IMR-90 (cell line): Measurements from ENCODE around the gene CD276. TPM values are rescaled to one million over a fixed set of nuclear protein-coding genes. Genes with fewer than 3 reads are reported as not detected.
A peak's percentile ranks its signal among the peaks of the same experiment; 100 is the strongest.

ENCODE experiments used
- ATAC-seq: fragments of 200-7000 bp; cut with Tn5 transposase; 2 replicates; pipeline ENCODE4 v1.9.1; 2020; ENCODE audit warnings: low read depth, mild to moderate bottlenecking, moderate library complexity
- BruUV-seq: library from RNA; stranded (reverse); fragments of 400-500 nt; replicated peaks from 2 replicates; lab custom pipeline; 2021; lab: Mats Ljungman, UMichigan
- CTCF ChIA-PET: fragments of 300-600 bp; formaldehyde crosslinking; extraction: SDS; loops from one replicate; lab custom pipeline; 2021; ENCODE audit warnings: antibody characterized with exemption; lab: Yijun Ruan, JAX
- POLR2A ChIA-PET: fragments of 300-600 bp; sonication (Branson Sonifier 250); formaldehyde crosslinking; loops from one replicate; lab custom pipeline; 2022; ENCODE audit warnings: antibody characterized with exemption; ENCODE audit not compliant: unreplicated experiment; lab: Charles Lee
- DNase-seq: peaks from one replicate; pipeline ENCODE4 v3.0.0; 2013
- H2AFZ ChIP-seq: replicated peaks from 2 replicates; pipeline ENCODE3; 2013; ENCODE audit warnings: low read length, mild to moderate bottlenecking; ENCODE audit not compliant: poor library complexity
- H2AK5ac ChIP-seq: 2 replicates; pipeline ENCODE4 v1.6.1; 2013; ENCODE audit warnings: low read depth, low read length, inconsistent platforms
- H2AK9ac ChIP-seq: replicated peaks from 2 replicates; pipeline ENCODE3; 2013; ENCODE audit warnings: mild to moderate bottlenecking, low read depth, low read length, moderate library complexity; ENCODE audit not compliant: poor library complexity
- H2BK120ac ChIP-seq: 2 replicates; pipeline ENCODE4 v1.6.1; 2013; ENCODE audit warnings: low read depth, low read length, inconsistent platforms
- H2BK15ac ChIP-seq: 3 replicates; pipeline ENCODE4 v1.6.1; 2013; ENCODE audit warnings: low read depth, low read length, inconsistent platforms
- H2BK20ac ChIP-seq: 2 replicates; pipeline ENCODE4 v1.6.1; 2013; ENCODE audit warnings: low read depth, mild to moderate bottlenecking, inconsistent platforms, low read length, moderate library complexity
- H2BK5ac ChIP-seq: 2 replicates; pipeline ENCODE4 v1.6.1; 2013; ENCODE audit warnings: mild to moderate bottlenecking, low read depth, low read length, inconsistent platforms; ENCODE audit not compliant: poor library complexity, severe bottlenecking
- H3K14ac ChIP-seq: replicated peaks from 2 replicates; pipeline ENCODE4 v1.6.1; 2013; ENCODE audit warnings: low read depth, low read length, inconsistent platforms
- H3K18ac ChIP-seq: 2 replicates; pipeline ENCODE4 v1.6.1; 2013; ENCODE audit warnings: low read depth, low read length, control low read depth
- H3K23ac ChIP-seq: 2 replicates; pipeline ENCODE4 v1.6.1; 2013; ENCODE audit warnings: low read depth, low read length, inconsistent platforms
- H3K27ac ChIP-seq: 2 replicates; pipeline ENCODE4 v1.5.1; 2013; ENCODE audit warnings: mild to moderate bottlenecking, control low read depth, low read length; ENCODE audit not compliant: insufficient read depth
- H3K27me3 ChIP-seq: 2 replicates; pipeline ENCODE4 v1.6.1; 2013; ENCODE audit warnings: low read length; ENCODE audit not compliant: control insufficient read depth, insufficient read depth
- H3K36me3 ChIP-seq: 2 replicates; pipeline ENCODE4 v1.6.1; 2013; ENCODE audit warnings: low read length, mixed read lengths; ENCODE audit not compliant: control insufficient read depth, insufficient read depth
- H3K4ac ChIP-seq: 2 replicates; pipeline ENCODE4 v1.6.1; 2013; ENCODE audit warnings: low read depth, low read length, inconsistent platforms
- H3K4me1 ChIP-seq: 2 replicates; pipeline ENCODE4 v1.6.1; 2013; ENCODE audit warnings: low read length, mixed read lengths; ENCODE audit not compliant: control insufficient read depth, insufficient read depth
- H3K4me2 ChIP-seq: 2 replicates; pipeline ENCODE4 v1.6.1; 2013; ENCODE audit warnings: low read depth, mild to moderate bottlenecking, control low read depth, low read length, moderate library complexity
- H3K4me3 ChIP-seq: 2 replicates; pipeline ENCODE4 v1.5.1; 2013; ENCODE audit warnings: low read depth, mild to moderate bottlenecking, control low read depth, low read length, moderate library complexity; ENCODE audit not compliant: insufficient read depth
- H3K56ac ChIP-seq: 2 replicates; pipeline ENCODE4 v1.6.1; 2013; ENCODE audit warnings: low read length, inconsistent platforms; ENCODE audit not compliant: insufficient read depth; ENCODE audit errors: extremely low read depth
- H3K79me1 ChIP-seq, 2 experiments: 2 replicates each; pipeline ENCODE4 v1.6.1; 2013; ENCODE audit warnings: low read length in 2 of 2, inconsistent platforms in 1 of 2, low read depth in 1 of 2
- H3K9ac ChIP-seq: 2 replicates; pipeline ENCODE4 v1.6.1; 2013; ENCODE audit warnings: low read depth, low read length, control low read depth
- H3K9me1 ChIP-seq: 2 replicates; pipeline ENCODE4 v1.6.1; 2013; ENCODE audit warnings: low read length, inconsistent platforms; ENCODE audit not compliant: insufficient read depth
- H3K9me3 ChIP-seq: 2 replicates; pipeline ENCODE4 v1.6.1; 2013; ENCODE audit warnings: low read length; ENCODE audit not compliant: control insufficient read depth, insufficient read depth
- H4K20me1 ChIP-seq: 2 replicates; pipeline ENCODE4 v1.6.1; 2013; ENCODE audit warnings: low read length, inconsistent platforms; ENCODE audit not compliant: insufficient read depth
- H4K5ac ChIP-seq: 2 replicates; pipeline ENCODE4 v1.6.1; 2013; ENCODE audit warnings: mild to moderate bottlenecking, low read depth, low read length, control low read depth
- H4K8ac ChIP-seq, 2 experiments: 2 replicates each; pipeline ENCODE4 v1.6.1; 2013; ENCODE audit warnings: low read depth in 2 of 2, low read length in 2 of 2, control low read depth in 1 of 2, inconsistent platforms in 1 of 2
- H4K91ac ChIP-seq: 2 replicates; pipeline ENCODE4 v1.6.1; 2013; ENCODE audit warnings: low read depth, low read length, inconsistent platforms; ENCODE audit not compliant: insufficient read depth
- BHLHE40 ChIP-seq: fragments of 150-350 bp; IDR thresholded peaks from 2 replicates; pipeline ENCODE4 v1.6.1; 2016; ENCODE audit warnings: mild to moderate bottlenecking, low read depth, low read length
- CHD1 ChIP-seq: IDR thresholded peaks from 2 replicates; pipeline ENCODE4 v1.6.1; 2012; ENCODE audit warnings: low read depth, low read length, improper control_type of control experiment
- ELK1 ChIP-seq: fragments of 150-350 bp; IDR thresholded peaks from 2 replicates; pipeline ENCODE4 v1.6.1; 2016; ENCODE audit warnings: low read depth, mild to moderate bottlenecking, low read length, moderate library complexity, borderline replicate concordance
- FOS ChIP-seq: fragments of 150-350 bp; IDR thresholded peaks from 2 replicates; pipeline ENCODE4 v1.6.1; 2016; ENCODE audit warnings: low read depth, low read length
- MAFK ChIP-seq: IDR thresholded peaks from 2 replicates; pipeline ENCODE4 v1.6.1; 2012; ENCODE audit warnings: low read depth, low read length, improper control_type of control experiment
- MAZ ChIP-seq: IDR thresholded peaks from 2 replicates; pipeline ENCODE4 v1.6.1; 2012; ENCODE audit warnings: low read depth, mild to moderate bottlenecking, low read length, improper control_type of control experiment, moderate library complexity, borderline replicate concordance
- RCOR1 ChIP-seq: IDR thresholded peaks from 2 replicates; pipeline ENCODE4 v1.6.1; 2012; ENCODE audit warnings: mild to moderate bottlenecking, low read length, improper control_type of control experiment; ENCODE audit not compliant: insufficient replicate concordance
- SMC3 ChIP-seq: fragments of 150-350 bp; IDR thresholded peaks from 2 replicates; pipeline ENCODE4 v1.6.1; 2016; ENCODE audit warnings: low read depth, mild to moderate bottlenecking, antibody characterized with exemption, low read length, moderate library complexity
- WGBS, 2 experiments: methylation state at CpG; one replicate each; pipeline versions ENCODE4 v1.1.5 to v1.1.7; 2013; ENCODE audit warnings: missing lambda C conversion rate in 2 of 2; ENCODE audit not compliant: insufficient read length in 1 of 2; ENCODE audit errors: extremely low coverage in 2 of 2; 5-methylcytosine and 5-hydroxymethylcytosine counted together
- dilution Hi-C: fragments of 300-500 bp; cut with HindIII; formaldehyde crosslinking; loops from one replicate; pipeline ENCODE4 v1.14.3; 2018; ENCODE audit warnings: low sequenced_read_pairs; ENCODE audit not compliant: unreplicated experiment
- in situ Hi-C: fragments of 300-500 bp; cut with MboI; formaldehyde crosslinking; loops from 3 replicates; pipeline ENCODE4 v1.14.3; 2019; ENCODE audit warnings: low sequenced_read_pairs, inconsistent platforms, mixed read lengths
- intact Hi-C: fragments of 100-400 bp; cut with micrococcal nuclease; formaldehyde crosslinking; loops from 2 replicates; pipeline ENCODE4 v1.10.0; 2022
- polyA plus RNA-seq, 3 experiments: library from polyadenylated mRNA; depleted of rRNA; stranded (reverse); fragments of >200 nt; gene quantifications; 2 replicates each; pipeline ENCODE4 v1.2.3, GENCODE V29; 2012; ENCODE audit warnings: low replicate concordance in 1 of 3
- total RNA-seq: library from RNA; depleted of rRNA; stranded (reverse); fragments of >200 nt; gene quantifications from 2 replicates; pipeline ENCODE4 v1.2.3, GENCODE V29; 2012
- TF ChIP-seq, protein P1 (sequence below): conservative IDR thresholded peaks from 2 replicates; pipeline ENCODE4 v1.5.1; 2012; ENCODE audit warnings: mild to moderate bottlenecking, low read depth, low read length, improper control_type of control experiment

Gene CD276
- total and polyA plus RNA-seq, 2 of the 4 experiments (the other 2 are of a cell fraction) = 30.8 to 149 TPM

DNA sequence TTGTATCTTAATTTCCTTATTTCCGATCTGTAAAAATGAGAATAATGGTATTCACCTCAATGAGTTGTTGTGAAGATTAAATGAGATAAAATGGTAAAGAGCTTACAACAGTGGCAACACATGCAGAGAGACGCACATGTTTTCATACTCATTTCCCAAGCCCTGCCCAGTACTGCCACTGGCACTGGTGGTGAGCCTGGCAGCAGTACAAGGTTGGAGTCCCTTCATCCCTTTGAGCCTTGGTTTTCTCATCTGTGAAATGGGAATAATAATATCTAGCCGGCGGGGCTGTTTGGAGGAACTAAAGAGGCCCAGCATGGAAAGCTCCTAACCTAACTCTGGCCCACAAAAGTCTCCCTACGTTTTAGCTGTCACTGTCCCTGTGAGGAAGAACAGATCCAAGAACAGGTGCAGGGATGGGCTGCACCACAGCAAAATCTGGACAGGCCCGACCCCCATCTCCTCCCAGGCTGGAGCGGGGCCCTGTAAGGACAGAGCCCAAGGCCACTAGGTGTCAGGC lies 866 bp upstream of the CD276 start (continued):
- TF ChIP-seq CHD1 = no peak

- POLR2A ChIA-PET = no interaction called here
- 1% methylated on average over 21 of the region's 52 CpGs; no CpG with 5 or more reads in 1 of the 2 experiments for WGBS, 2 experiments
- H2AFZ ChIP-seq = peak overlapping the region; percentile 91
Measured at GRCh38 chr15:73684581-73685455, 635 bp downstream of the CD276 start.

More at GRCh38 chr15:73684581-73685455, 635 bp downstream of the CD276 start:
- peak overlapping the region; percentile 58; the same call in 1 of the 2 replicates for H3K18ac ChIP-seq
- H3K23ac ChIP-seq = peak overlapping the region; percentile 64; the same call in 1 of the 2 replicates
- H4K20me1 ChIP-seq = peaks cover 44% of the 10 kb centered on the region
- H4K5ac ChIP-seq = peak overlapping the region; percentile 24
- peak overlapping the region; percentile 97 for H2AK9ac ChIP-seq
- peak overlapping the region; percentile 98 for H3K4me3 ChIP-seq
- H2BK5ac ChIP-seq = peak overlapping the region; percentile 73
- H3K36me3 ChIP-seq = no peaks in the 10 kb centered on the region
- in situ Hi-C loops = no loop called here
- dilution Hi-C loops = no loop called here
- H3K4ac ChIP-seq = peak overlapping the region; percentile 80
- peak overlapping the region; percentile 61; the same call in 1 of the 2 replicates for H2AK5ac ChIP-seq
- no peaks in the 10 kb centered on the region for H3K27me3 ChIP-seq
- no TSS peak for BruUV-seq
- peak overlapping the region; percentile 59; the same call in 1 of the 2 replicates for H4K91ac ChIP-seq
- no peak overlapping the region for H2BK20ac ChIP-seq
- H2BK120ac ChIP-seq = no peak overlapping the region
- intact Hi-C loops = loop anchor here (5.0 kb wide), 1 partner anchor 48 kb away; no protein-coding TSS in a partner anchor
- H3K14ac ChIP-seq = peak overlapping the region; percentile 59
- ATAC-seq (peak; percentile 13), DNase-seq (peak; percentile 75)
- H3K27ac ChIP-seq = peak overlapping the region; percentile 87
- peak overlapping the region in 1 of 2 experiments; percentile 70; a peak in 1 of 4 replicates for H4K8ac ChIP-seq
- no peaks in the 10 kb centered on the region for H3K9me3 ChIP-seq
- peaks cover 37% of the 10 kb centered on the region for H3K4me1 ChIP-seq
- H2BK15ac ChIP-seq = no peak overlapping the region
- CTCF ChIA-PET = interaction anchor here (2.0 to 3.0 kb wide), 2 partner anchors 15 to 49 kb away, joined by 8 to 10 read pairs; no protein-coding TSS in a partner anchor
- H3K79me1 ChIP-seq = peaks cover 8 to 50% of the 10 kb centered on the region in 2 experiments
- peaks cover 40% of the 10 kb centered on the region for H3K9me1 ChIP-seq
- peak overlapping the region; percentile 90 for H3K9ac ChIP-seq
- H3K4me2 ChIP-seq = peak overlapping the region; percentile 94
- no peak for TF ChIP-seq SMC3
- no peak for TF ChIP-seq ELK1
- 0 out of 2 replicates have a peak, but pooled peaks have one; percentile 10 for TF ChIP-seq FOS
- no peak for TF ChIP-seq MAFK
- TF ChIP-seq BHLHE40 = 0 out of 2 replicates have a peak, but pooled peaks have one; percentile 23
- TF ChIP-seq, protein P1, sequence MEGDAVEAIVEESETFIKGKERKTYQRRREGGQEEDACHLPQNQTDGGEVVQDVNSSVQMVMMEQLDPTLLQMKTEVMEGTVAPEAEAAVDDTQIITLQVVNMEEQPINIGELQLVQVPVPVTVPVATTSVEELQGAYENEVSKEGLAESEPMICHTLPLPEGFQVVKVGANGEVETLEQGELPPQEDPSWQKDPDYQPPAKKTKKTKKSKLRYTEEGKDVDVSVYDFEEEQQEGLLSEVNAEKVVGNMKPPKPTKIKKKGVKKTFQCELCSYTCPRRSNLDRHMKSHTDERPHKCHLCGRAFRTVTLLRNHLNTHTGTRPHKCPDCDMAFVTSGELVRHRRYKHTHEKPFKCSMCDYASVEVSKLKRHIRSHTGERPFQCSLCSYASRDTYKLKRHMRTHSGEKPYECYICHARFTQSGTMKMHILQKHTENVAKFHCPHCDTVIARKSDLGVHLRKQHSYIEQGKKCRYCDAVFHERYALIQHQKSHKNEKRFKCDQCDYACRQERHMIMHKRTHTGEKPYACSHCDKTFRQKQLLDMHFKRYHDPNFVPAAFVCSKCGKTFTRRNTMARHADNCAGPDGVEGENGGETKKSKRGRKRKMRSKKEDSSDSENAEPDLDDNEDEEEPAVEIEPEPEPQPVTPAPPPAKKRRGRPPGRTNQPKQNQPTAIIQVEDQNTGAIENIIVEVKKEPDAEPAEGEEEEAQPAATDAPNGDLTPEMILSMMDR = no peak
- TF ChIP-seq RCOR1 = no peak
- TF ChIP-seq MAZ = no peak
- no peak overlapping the region for H3K56ac ChIP-seq
